Parathyroid adenoma (tissue), 2 donors: ENCODE measurements around the gene TPD52L1.

Experiments
- H2AFZ ChIP-seq: fragments of 300-600 bp; sonication (generic); one replicate; pipeline ENCODE4 v1.7.0; 2017; ENCODE audit warnings: antibody characterized with exemption, mild to moderate bottlenecking
- H3K27ac ChIP-seq: fragments of 300-600 bp; sonication (generic); one replicate; pipeline ENCODE4 v1.7.0; 2017
- H3K27me3 ChIP-seq: fragments of 300-600 bp; sonication (generic); one replicate; pipeline ENCODE4 v1.7.0; 2017; ENCODE audit warnings: low read length; ENCODE audit not compliant: control insufficient read depth, insufficient read depth
- H3K36me3 ChIP-seq: fragments of 300-600 bp; sonication (generic); one replicate; pipeline ENCODE4 v1.7.0; 2017; ENCODE audit warnings: low read length; ENCODE audit not compliant: control insufficient read depth, insufficient read depth
- H3K4me1 ChIP-seq: fragments of 300-600 bp; sonication (generic); one replicate; pipeline ENCODE4 v1.7.0; 2017; ENCODE audit warnings: control low read depth
- H3K4me2 ChIP-seq: fragments of 300-600 bp; sonication (generic); one replicate; pipeline ENCODE4 v1.7.0; 2017; ENCODE audit warnings: low read length
- H3K4me3 ChIP-seq: fragments of 300-600 bp; sonication (generic); one replicate; pipeline ENCODE4 v1.7.0; 2017; ENCODE audit warnings: low read depth, low read length
- H3K79me2 ChIP-seq: fragments of 300-600 bp; sonication (generic); one replicate; pipeline ENCODE4 v1.7.0; 2017; ENCODE audit warnings: control low read depth
- H3K9ac ChIP-seq: fragments of 300-600 bp; sonication (generic); one replicate; pipeline ENCODE4 v1.7.0; 2017; ENCODE audit warnings: mild to moderate bottlenecking
- H3K9me3 ChIP-seq: fragments of 300-600 bp; sonication (generic); one replicate; pipeline ENCODE4 v1.7.0; 2017; ENCODE audit warnings: low read length; ENCODE audit not compliant: control insufficient read depth
- CTCF ChIP-seq: fragments of 300-600 bp; sonication (generic); IDR thresholded peaks from one replicate; pipeline ENCODE4 v1.7.0; 2017; ENCODE audit warnings: antibody characterized with exemption, mild to moderate bottlenecking
- donor health status: primary hyperparathyroidism.

Gene TPD52L1

GRCh38 chr6:125269328-125269985, 115.9 kb downstream of the TPD52L1 start:
- Histone ChIP-seq H3K36me3 (no peaks in the 10 kb centered on the region), H3K4me2 (peak overlapping the region; percentile 24), H3K27ac (no peak overlapping the region), H3K4me1 (no peaks in the 10 kb centered on the region), H3K9me3 (no peaks in the 10 kb centered on the region), H3K27me3 (no peaks in the 10 kb centered on the region), H3K79me2 (no peaks in the 10 kb centered on the region), H2AFZ (no peak overlapping the region), H3K9ac (no peak overlapping the region), H3K4me3 (no peak overlapping the region)
- TF ChIP-seq CTCF = no peak

GRCh38 chr6:125270380-125270779, 116.8 kb downstream of the TPD52L1 start:
- no peaks in the 10 kb centered on the region for H3K79me2 ChIP-seq
- no peak overlapping the region for H3K4me2 ChIP-seq
- H3K27ac ChIP-seq = no peak overlapping the region
- H3K4me1 ChIP-seq = peaks cover 7% of the 10 kb centered on the region
- no peaks in the 10 kb centered on the region for H3K36me3 ChIP-seq
- no peaks in the 10 kb centered on the region for H3K9me3 ChIP-seq
- no peak overlapping the region for H2AFZ ChIP-seq
- no peak overlapping the region for H3K9ac ChIP-seq
- no peak for TF ChIP-seq CTCF
- H3K4me3 ChIP-seq = no peak overlapping the region
- no peaks in the 10 kb centered on the region for H3K27me3 ChIP-seq

GRCh38 chr6:125271486-125272159, 118.0 kb downstream of the TPD52L1 start:
- no peak overlapping the region for H3K9ac ChIP-seq
- H3K9me3 ChIP-seq = no peaks in the 10 kb centered on the region
- peaks cover 15% of the 10 kb centered on the region for H3K4me1 ChIP-seq
- H3K4me3 ChIP-seq = no peak overlapping the region
- TF ChIP-seq CTCF = no peak
- H3K27ac ChIP-seq = no peak overlapping the region
- H2AFZ ChIP-seq = no peak overlapping the region
- no peaks in the 10 kb centered on the region for H3K79me2 ChIP-seq
- H3K4me2 ChIP-seq = no peak overlapping the region
- H3K27me3 ChIP-seq = no peaks in the 10 kb centered on the region
- H3K36me3 ChIP-seq = no peaks in the 10 kb centered on the region

- Histone ChIP-seq H3K4me2 (no peak overlapping the region), H3K4me3 (no peak overlapping the region), H3K4me1 (peaks cover 25% of the 10 kb centered on the region), H3K36me3 (no peaks in the 10 kb centered on the region), H3K9me3 (no peaks in the 10 kb centered on the region), H2AFZ (no peak overlapping the region), H3K9ac (no peak overlapping the region), H3K27ac (no peak overlapping the region), H3K79me2 (no peaks in the 10 kb centered on the region), H3K27me3 (no peaks in the 10 kb centered on the region)
- TF ChIP-seq CTCF = no peak
Measured at GRCh38 chr6:125273251-125273650, 119.7 kb downstream of the TPD52L1 start.

DNA sequence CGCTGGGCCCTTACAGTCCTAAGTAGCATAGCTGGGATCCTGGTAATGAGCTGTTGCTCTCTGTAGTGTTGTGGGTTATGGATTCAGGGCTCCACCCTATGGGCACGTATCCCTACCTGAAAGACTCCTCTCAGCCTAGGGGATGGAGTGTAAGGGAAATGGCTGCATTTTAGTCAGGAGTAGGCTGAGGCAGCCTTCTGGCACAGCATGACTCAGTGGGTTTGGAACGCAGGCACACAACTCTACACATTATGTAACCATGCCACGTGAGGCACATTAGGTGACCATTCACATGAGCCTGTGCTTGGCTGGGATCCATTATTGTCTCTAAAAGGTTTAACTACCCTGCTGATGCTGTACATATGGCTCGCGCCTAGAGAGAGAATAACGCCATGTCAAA, 120.4 kb downstream of the TPD52L1 start:
- Histone ChIP-seq H3K4me3 (no peak overlapping the region), H3K4me1 (peaks cover 30% of the 10 kb centered on the region), H3K9me3 (no peaks in the 10 kb centered on the region), H2AFZ (no peak overlapping the region), H3K27ac (no peak overlapping the region), H3K36me3 (no peaks in the 10 kb centered on the region), H3K27me3 (no peaks in the 10 kb centered on the region), H3K4me2 (no peak overlapping the region), H3K79me2 (no peaks in the 10 kb centered on the region), H3K9ac (no peak overlapping the region)
- TF ChIP-seq CTCF = no peak
